Hematopoietic multipotent progenitor cell treated with erythropoietin and hydrocortisone succinate and interleukin-3 and kit ligand, for 17 days (in vitro differentiated cells): ENCODE results near the gene MNDA.

Source experiments
- DNase-seq: peaks from one replicate; pipeline ENCODE4 v3.0.0-alpha.2; 2015; ENCODE audit warnings: low spot score

The MNDA gene

DNA sequence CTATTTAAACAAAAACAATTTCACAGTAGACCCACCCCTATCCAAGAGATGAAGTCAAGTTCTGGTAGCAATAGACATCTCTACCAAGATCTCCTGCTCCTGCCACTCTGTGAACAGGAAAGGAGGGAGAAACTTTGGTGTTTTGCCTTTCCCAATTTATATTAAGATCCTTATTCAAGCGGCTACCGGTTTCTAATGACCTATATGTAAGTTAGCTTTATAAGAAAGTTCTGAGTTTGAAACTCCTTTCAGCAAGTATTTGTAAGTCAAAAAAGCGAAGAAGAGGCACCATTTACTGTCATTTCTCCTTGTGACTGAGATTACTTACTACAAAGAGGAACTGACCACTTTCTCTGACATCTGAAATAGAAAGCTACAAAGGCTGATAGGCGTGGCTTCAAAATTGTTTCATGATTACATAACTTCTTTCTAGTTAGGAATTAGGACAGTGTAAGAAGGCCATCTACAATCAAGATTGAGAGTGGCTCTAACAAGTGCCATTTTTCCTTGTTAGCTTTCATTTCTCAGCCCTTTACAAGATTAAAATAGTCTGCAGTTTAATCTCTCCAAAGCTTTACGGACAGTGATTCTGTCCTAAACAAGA is at the start of gene MNDA:
MNDA (plus strand) TSS at position 448 of the 604 bp plus-strand sequence. CDS start 10,803 bp downstream, outside the sequence.
- DNase-seq = no peak

DNA sequence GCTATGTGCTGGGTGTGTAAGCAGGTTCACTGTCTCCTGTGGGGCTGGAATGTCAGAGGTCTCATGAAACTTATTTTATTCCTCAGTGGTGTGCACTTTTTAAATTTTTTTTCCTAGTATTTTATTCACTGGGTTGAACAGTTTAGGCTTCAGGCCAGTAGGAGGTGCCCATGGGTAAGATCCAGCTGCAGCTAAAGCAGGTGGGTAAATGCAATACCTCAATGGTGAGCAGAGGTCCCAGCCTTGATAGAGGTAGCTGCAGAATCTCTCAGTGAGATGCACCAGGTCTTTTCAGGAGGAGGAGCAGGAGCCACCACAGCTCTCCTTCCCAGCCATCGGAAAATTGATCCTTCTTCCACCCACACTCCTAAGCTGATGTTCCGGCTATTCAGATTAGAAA is 37.5 kb upstream of the MNDA start:
- peak; percentile 15 for DNase-seq

DNA sequence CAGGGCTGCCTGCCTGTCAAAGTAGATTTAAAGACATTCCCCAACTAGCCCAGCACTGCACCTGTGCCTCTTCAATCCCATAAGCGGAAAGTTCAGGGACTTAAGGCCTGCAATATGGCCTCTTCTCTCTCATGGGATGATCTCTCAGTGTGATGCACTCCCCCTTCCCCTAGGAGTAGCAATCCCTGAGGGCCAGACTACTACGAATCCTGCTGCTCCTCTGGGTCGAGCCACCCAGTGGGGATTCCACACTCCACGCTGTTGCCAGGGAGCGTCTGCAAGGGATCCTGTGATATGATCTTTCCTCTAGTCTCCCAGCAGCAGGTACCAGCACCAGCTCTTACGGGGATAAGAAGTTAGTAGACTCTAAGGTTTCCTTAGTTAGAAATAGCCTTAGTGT is 36.9 kb upstream of the MNDA start:
- DNase-seq = no peak

- no peak for DNase-seq
Measured at GRCh38 chr1:158798531-158798930, 32.6 kb upstream of the MNDA start.

DNA sequence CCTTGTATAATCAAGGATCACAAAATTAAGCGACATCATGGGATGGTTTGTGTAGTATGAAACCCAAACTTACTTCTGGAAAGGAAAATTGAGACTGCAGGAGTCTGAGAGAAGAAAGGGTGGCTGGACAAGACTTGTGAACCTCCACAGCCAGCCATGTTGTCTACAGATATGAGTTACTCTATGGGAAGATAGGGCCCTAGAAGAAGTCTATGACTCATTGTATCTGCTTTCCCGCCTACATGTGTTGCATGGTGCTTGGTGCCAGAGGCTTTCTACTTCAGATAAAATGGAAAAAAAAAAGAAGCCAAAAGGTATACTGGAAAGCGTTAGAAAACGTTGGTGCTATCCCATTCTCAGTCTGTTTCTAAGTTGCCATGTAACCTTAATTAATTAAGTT is 31.5 kb upstream of the MNDA start:
- peak; percentile 7 for DNase-seq

DNA sequence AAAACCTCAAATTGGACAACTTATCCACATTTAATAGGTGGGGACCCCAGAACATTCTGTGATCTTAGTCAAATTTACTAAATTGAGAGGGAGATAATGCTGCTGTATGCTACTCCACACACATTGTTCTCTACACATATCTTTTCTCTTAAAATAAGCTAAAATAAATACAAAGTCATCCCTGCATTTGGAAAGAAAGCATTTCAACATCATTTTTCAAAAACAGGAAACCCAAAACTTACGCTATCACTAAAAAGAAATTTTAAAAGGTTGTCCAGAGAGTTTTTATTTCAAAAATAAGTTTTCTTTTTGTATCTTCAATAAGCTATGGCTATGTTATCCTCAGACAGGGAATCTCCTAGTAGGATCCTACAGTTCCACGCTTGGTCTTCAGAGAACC is 30.6 kb upstream of the MNDA start:
- DNase-seq = no peak

DNA sequence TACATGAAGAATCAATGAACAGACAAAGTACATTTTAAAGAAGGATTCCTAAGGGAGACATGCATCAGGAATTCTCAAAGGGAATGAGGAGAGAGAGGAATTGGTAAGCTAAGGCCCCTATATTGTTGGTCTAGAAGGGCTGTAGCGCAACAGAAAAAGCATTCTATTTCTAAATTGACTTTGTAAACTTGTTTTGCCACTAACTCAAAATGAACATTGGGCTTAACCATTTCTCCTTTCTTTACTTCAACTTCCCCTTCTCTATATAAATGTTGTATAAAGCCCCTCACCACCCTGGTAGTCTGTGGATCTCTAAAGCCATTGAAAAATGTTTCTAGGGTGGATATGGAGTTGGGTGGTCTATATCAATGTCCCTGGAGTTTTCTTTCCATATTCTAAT is 29.8 kb upstream of the MNDA start:
- no peak for DNase-seq

GRCh38 chr1:158803678-158804077 is 27.5 kb upstream of the MNDA start:
- DNase-seq = no peak

- no peak for DNase-seq
Measured at GRCh38 chr1:158806916-158807536, 24.1 kb upstream of the MNDA start.

DNA sequence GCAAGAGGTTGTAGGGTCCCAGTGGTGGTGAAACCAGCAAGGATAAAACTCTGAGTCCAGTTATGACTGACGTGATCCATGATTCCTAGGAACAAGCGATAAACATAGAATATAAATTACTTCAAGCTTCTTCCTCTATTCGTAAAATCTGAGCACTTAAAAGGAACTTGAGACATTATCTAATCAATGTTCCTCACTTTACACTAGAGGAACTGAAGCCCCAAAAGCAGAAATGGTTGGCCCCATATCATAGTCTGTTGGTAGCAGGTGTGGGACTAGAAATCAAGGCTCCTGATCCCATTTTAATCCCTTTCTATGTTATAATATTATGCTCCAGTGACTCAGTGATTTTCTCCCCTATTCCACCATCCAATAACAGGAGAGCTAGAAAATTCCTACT is 21.9 kb upstream of the MNDA start:
- DNase-seq = no peak

- DNase-seq = no peak
Measured at GRCh38 chr1:158809862-158810261, 21.3 kb upstream of the MNDA start.

DNA sequence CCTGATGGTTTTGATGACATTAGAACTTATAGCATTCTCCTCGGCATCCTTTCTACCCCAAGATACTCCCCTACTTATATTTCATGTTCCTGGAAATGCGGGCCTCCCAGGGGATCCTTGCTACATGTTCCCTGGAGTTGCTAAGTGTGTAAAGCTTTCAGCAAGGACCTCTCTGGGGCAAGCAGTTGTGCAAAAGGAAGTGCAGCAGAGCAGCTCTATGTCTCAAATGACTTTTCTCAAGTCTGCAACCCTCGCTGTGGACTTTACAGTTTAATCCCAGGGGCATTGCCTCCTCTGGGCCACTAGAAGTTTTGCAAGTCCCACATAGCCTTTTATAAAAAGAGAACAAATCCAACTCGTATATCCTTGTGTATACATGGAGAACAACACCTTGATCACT is 20.8 kb upstream of the MNDA start:
- no peak for DNase-seq

DNA sequence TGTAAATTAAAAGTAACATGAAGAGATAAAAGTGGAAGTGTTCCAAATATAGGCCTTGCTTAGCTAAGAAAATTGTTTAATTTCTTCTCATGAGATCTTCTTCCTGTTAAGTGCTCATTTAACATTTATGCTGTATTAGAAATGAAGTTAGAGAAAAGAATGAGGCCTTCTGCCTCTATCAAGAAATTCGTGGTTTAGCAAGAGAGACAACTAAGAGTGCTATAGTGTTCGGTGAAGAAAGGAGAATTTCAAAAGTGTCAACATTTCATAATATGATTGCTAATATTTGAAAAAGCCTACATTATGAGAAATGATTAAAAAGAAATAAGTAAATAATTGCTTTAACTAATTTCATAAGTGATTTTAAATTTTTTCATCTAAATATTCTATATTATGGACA is 18.8 kb upstream of the MNDA start:
- DNase-seq = no peak

DNA sequence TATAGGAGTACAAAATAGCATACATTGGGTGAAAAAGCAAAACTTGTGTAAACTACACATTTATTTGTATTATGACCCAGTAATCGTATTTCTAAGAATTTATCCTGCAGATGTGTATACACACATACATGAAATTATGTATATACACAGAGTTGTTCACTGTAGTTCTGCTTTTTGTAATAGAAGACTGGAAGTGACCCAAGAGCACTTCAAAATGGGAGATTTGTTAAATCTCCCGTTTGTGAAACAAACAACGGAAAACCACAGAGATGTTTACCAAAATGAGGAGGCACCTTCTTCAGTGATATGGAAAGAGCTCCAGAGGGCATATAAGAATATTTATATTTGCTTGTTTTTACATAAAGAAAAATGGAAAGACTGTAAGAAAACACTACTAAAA is 18.0 kb upstream of the MNDA start:
- no peak for DNase-seq

DNA sequence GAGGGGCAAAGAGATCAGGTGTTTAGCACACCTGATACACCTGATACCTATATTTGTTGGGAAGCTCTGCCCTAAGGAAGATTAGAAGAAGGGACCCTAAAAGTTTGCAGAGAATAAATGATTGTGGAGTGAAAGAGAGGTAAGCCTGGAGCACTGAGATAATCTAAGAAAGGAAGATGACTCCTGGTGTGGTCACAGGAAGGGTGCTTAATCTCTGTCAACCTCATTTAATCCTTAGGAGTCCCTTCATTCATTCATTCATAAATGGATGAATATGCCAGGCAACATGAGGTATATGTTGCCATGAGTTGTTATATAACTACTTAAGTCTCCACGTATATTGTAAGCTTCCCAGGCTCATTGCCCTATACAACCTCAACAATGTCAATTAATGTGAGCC is 16.2 kb upstream of the MNDA start:
- DNase-seq = no peak

DNA sequence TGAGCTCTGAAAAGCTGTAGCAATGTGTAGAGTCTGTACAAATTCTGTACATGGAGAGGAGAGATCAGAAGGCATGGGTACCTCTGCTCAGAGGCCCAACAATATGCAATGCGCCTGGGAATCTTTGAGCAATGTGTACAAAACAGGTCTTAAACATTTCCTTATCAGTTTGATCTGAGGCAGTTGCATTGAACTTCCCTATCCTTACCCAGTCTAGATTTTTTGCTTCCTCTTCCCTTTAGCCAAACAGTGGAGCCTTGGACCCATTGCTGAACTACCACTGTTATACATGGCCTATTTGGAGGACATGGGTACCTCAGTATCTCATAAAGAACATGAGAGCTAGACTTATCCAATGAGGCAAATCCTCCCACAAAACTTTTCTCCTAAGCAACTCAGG is 12.6 kb upstream of the MNDA start:
- no peak for DNase-seq

DNA sequence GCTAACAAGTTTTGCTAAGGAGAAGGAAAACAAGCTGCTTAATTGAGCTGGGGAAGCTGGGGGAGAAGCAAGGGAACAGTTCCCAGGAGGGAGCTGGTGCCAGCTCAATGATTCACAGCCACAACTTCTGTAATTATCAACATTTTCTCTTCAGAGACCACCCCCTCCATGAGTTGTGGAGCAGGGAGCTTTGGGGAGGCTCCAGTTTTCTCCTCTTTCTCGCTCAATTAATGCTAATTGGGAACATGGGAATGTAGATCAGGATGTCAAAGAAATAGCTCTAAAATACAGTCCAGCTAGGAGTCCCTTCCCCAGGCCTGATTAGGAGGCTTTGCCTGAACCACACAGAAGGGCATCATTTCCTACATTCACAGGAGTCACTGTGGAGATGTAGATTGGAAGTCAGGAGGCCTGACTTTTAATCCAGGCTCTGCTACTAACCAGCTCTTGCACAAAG is 12.1 kb upstream of the MNDA start:
- no peak for DNase-seq

DNA sequence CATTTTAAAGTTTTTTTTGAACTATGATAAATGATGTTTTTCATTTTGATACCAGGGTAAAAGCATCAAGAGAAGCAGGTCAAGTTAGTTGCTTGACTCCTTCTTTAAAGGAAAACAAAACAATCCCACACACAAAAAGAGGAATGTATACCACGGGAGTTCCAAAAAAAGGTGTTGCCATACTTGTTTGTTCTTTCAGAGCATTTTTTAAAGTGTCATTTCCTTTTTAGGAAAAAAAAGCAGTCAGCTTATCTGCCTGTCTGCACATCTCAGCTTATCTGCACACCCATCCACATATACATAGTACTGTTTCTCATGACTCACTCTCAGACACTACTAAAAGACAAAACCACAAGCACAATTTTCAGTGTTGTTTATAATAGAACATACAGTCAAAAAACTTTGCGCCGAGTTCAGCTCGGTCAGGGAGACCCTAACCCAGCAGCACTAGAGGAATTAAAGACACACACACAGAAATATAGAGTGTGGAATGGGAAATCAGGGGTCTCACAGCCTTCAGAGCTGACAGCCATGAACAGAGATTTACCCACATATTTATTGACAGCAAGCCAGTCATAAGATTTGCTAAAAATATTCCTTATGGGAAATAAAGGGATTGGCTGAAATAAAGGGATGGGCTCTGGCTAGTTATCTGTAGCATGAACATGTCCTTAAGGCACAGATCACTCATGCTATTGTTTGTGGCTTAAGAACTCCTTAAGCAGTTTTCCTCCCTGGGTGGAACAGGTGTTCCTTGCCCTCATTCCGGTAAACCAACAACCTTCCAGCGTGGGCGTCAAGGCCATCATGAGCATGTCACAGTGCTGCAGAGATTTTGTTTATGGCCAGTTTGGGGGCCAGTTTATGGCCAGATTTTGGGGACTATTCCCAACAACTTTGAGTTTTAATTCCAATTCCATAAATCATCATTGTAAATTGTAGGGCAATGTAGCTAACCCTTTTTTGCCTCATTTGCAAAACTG is 11.4 kb upstream of the MNDA start:
- peak; percentile 18 for DNase-seq

DNA sequence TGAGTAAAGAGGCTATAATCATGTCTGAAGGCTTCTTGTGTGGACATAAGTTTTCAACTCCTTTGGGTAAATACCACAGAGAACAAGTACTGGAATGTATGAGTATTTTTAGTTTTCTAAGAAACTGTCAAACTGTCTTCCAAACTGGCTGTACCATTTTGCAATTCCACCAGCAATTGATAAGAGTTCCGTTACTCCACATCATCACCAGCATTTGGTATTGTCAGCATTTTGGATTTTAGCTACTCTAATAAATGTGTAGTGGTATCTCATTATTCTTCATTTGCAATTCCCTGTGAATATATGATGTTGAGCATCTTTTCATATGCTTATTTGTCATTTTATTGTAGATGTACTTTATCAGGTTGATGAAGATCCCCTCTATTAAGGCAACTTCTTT is 9.4 kb upstream of the MNDA start:
- DNase-seq = no peak

GRCh38 chr1:158830074-158830677 is 975 bp upstream of the MNDA start:
- DNase-seq = no peak

- no peak for DNase-seq
Measured at GRCh38 chr1:158833264-158833663, 2.1 kb downstream of the MNDA start.

GRCh38 chr1:158836038-158836437 is 4.9 kb downstream of the MNDA start:
- DNase-seq = no peak

DNA sequence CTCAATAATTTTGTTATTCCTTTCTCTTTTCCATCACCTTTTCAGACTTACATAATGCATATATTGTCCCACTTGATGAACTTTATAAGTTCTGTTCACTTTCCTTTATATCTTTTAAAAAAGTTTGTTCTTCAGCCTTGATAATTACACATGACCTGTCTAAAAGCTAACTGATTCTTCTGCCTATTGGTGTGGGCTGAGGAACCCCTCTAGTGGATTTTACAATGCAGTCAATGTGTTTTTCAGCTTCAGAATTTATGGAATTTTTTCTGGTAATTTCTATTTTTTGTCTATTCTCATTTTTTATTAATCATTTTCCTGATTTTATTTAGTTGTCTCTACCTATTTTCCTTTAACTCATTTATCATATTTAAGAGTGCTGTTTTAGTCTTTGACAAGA is 7.5 kb downstream of the MNDA start:
- no peak for DNase-seq
